DLD1 (cell line): ENCODE results near the gene UGT1A4.

Source experiments
- in situ Hi-C: cut with HindIII; loops from 2 replicates; pipeline ENCODE4 v1.10.0; 2017; ENCODE audit warnings: low sequenced_read_pairs

Gene UGT1A4

GRCh38 chr2:233779722-233780121, 61.2 kb downstream of the UGT1A4 start:
- in situ Hi-C loops, result no loop called here

- in situ Hi-C loops, result no loop called here
Measured at GRCh38 chr2:233780771-233781170, 62.2 kb downstream of the UGT1A4 start.

GRCh38 chr2:233789554-233789953, 71.0 kb downstream of the UGT1A4 start:
- in situ Hi-C loops, result no loop called here

- in situ Hi-C loops, result no loop called here
Measured at GRCh38 chr2:233791151-233791882, 72.8 kb downstream of the UGT1A4 start.

GRCh38 chr2:233791883-233792329, 73.4 kb downstream of the UGT1A4 start:
- in situ Hi-C loops, result no loop called here

GRCh38 chr2:233792720-233793119, 74.2 kb downstream of the UGT1A4 start:
- in situ Hi-C loops, result no loop called here

GRCh38 chr2:233793465-233794127, 75.1 kb downstream of the UGT1A4 start:
- in situ Hi-C loops, result no loop called here

- in situ Hi-C loops, result no loop called here
Measured at GRCh38 chr2:233794128-233794658, 75.7 kb downstream of the UGT1A4 start.

- in situ Hi-C loops, result no loop called here
Measured at GRCh38 chr2:233795735-233796171, 77.2 kb downstream of the UGT1A4 start.

- in situ Hi-C loops, result no loop called here
Measured at GRCh38 chr2:233796254-233796653, 77.7 kb downstream of the UGT1A4 start.

- in situ Hi-C loops, result no loop called here
Measured at GRCh38 chr2:233798335-233799086, 80.0 kb downstream of the UGT1A4 start.

- in situ Hi-C loops, result no loop called here
Measured at GRCh38 chr2:233799087-233799665, 80.6 kb downstream of the UGT1A4 start.

GRCh38 chr2:233799716-233800115, 81.2 kb downstream of the UGT1A4 start:
- in situ Hi-C loops, result no loop called here

- in situ Hi-C loops, result no loop called here
Measured at GRCh38 chr2:233800208-233800607, 81.7 kb downstream of the UGT1A4 start.

- in situ Hi-C loops, result no loop called here
Measured at GRCh38 chr2:233801357-233802131, 83.0 kb downstream of the UGT1A4 start.

GRCh38 chr2:233802132-233802815, 83.7 kb downstream of the UGT1A4 start:
- in situ Hi-C loops, result no loop called here

GRCh38 chr2:233803292-233803911, 84.9 kb downstream of the UGT1A4 start:
- in situ Hi-C loops, result no loop called here

GRCh38 chr2:233803994-233804393, 85.5 kb downstream of the UGT1A4 start:
- in situ Hi-C loops, result no loop called here

GRCh38 chr2:233807215-233807865, 88.8 kb downstream of the UGT1A4 start:
- in situ Hi-C loops, result no loop called here
